ENCODE results near the gene WDR45.
"Not testable (repeated sequence)": the region's sequence is repeated elsewhere in the genome, so short reads cannot be mapped to it uniquely, and the experiment has no call there.

Gene WDR45

DNA sequence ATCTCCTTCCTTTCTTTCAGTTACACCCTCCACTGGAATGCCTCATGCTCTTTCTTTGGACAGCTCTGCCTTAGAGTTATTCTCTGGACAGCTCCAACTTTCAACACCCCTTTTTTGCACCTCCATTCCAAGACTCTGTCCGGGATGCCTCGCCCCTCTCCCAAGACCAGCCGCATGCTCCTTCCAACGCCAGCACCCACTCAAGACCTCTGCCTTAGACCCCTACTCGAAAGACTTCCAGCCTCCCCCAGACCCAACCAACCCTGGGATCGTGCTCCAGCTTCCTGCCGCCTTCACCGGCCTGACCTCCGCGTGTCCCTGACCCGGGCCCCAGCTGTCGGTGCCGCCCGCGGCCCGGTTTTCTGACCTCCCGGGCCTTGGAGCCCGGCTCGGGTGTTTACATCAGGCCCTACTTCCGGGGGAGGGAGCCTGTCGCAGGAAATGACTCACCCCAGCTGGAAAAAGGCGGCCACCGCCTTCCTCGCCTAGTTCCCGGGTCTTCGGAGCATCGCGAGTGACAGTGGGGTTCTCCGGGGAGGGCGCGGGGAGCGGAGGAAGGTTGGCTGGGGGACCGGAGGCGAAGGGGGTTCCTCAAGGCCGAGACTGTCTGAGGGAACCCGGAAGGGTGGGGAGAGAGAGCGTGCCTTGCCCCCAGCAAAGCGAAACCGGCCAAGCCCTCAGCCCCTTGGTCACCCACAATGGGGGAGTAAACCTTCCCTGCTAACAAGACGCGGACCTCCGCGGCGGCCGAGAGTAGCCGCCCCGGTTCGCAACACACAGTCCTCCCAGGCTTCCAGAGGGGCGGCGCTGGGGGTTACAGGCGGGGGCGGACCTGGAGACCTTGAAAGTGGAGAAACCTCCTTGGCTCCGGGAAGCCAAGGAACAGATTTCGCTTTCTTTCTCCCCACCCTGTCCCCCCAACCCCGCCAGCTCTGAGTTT, at the start of gene WDR45:
WDR45 (minus strand) TSS at position 399 of the 940 bp plus-strand sequence. CDS start 1,792 bp downstream, outside the sequence.
- DNase-seq (ENCODE audit: low read depth in 3 of 3): peak; percentile 32 to 64 (median 37)

DNA sequence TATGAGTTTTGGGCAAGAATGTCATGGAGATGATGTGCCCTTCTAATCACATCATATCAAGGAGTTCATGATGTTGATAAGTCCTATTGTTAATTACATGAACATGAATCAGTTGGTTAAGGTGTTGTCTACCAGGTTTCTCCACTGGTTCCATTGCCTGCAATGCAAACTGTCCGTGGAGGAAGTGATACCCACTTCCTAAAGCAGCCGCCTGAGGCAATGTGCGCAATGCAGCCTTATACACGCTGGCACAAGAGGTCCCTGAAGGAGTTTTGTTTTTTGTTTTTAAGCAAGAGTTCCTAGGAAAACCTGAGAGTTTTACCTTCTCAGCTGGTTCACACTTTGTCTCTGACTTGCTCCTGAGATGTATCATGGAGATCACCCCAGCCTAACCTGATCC, 49.7 kb upstream of the WDR45 start:
- DNase-seq (ENCODE audit: low read depth in 3 of 3): no peak

DNA sequence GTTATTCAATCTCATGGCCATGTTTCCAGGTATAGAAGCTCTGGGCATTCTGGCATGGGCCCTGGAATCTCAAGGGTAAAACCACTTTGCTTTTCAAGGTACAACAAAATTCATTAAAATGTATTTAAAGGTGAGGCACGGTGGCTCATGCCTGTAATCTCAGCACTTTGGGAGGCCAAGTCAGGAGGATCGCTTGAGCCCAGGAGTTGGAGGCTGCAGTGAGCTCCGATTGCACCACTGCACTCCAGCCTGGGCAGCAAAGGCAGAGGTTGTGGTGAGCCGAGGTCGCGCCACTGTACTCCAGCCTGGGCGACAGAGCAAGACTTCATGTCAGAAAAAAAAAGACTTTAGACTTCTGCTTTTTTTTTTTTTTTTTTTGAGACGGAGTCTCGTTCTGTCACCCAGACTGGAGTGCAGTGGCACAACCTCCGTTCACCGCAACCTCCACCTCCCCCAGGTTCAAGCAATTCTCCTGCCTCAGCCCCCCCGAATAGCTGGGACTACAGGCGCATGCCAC, 48.1 kb upstream of the WDR45 start:
- DNase-seq (ENCODE audit: low read depth in 3 of 3): not testable (repeated sequence)

DNA sequence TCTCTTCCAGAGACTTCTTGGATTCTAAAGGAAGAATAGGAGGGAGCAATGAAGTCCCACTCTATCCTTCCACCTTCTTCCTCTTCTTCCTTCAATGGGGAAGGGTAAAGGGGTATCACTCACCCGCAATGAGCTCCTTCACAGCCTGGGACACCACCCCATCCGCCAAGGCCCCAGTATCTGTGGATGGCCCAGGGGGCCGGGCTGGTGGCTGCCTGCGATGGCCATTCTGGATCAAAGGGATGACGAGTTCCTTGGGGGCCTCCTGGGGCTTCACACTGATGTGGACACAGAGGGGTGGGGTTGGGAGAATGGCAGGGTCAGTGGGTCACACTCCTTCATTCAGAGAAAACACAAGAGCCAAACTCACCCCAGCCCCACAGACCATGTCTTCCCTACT, 42.8 kb upstream of the WDR45 start:
- DNase-seq (ENCODE audit: low read depth in 3 of 3): no peak

DNA sequence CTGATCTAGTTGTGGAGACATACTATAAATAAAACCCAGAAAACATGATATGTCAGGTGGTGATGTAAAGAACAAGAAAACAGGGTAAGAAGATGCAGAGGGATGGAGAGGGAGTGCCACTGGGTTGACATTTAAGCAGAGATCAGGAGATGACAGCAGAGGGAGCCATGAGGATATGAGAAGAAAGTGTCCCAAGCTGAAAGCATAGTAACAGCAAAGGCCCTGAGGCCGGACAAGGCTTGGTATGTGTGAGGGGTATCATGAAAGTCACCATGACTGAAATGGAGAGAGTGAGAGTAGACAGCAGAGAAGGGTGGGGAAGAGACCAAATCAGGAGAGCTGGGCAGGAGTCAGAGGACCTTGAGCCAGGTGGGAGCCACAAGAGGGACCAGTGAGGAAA, 40.4 kb upstream of the WDR45 start:
- no peak for DNase-seq (ENCODE audit: low read depth in 3 of 3)

DNA sequence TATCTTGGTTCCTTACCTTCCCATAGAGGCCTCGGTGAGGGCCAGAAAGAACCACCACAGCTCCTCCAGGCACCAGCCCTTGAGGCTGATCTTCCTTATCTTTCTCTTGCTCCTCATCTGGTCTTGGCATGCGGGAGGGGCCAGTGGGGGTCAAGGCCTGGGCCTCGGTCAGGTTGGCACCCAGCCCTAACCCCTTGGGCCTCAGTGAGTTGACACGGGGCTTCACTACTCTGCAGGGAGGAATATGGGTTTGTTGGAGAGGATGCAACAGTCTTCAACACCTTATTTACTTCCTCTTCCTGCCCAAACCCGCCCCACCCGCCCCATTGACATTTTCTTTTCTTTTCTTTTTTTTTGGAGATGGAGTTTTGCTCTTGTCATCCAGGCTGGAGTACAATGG, 37.9 kb upstream of the WDR45 start:
- no peak for DNase-seq (ENCODE audit: low read depth in 3 of 3)

DNA sequence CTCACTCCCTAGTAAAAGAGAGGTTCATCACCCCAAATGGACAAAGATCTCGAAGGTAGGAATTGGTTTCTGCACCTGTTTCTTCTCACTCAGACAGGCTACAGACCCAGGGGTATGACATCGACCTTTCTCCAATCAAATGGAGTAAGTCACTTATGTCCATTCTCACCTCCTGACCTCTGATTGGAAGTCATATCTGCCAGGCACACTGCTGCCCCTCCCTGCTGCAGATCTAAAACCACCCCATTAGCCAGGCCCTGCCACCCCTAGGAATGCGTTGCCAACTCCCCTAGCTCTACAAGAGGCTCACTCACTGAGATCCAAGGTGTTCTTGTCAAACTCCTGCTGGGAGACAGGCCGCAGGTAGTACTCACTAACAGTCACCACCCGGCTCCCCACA, 37.0 kb upstream of the WDR45 start:
- no peak for DNase-seq (ENCODE audit: low read depth in 3 of 3)

DNA sequence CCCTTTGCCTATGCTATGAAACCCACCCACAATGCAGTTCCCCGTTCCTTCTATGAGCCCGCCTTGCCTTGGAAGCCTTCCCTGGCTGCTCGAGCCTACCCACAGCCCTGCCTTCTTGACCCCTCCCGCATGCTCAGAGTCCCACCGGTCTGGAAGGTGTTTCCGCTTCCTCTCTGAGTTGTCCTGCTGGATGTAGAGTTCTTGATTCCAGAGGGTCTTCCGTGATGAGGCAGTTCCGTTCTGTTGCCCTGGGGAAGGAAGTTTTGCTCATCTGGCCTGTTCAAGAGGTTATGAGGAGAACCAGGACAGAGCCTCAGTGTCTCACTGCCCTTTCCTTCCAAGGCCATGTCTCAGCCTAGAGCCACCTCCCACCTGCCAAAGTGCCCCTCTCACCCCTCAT, 36.4 kb upstream of the WDR45 start:
- no peak for DNase-seq (ENCODE audit: low read depth in 3 of 3)

DNA sequence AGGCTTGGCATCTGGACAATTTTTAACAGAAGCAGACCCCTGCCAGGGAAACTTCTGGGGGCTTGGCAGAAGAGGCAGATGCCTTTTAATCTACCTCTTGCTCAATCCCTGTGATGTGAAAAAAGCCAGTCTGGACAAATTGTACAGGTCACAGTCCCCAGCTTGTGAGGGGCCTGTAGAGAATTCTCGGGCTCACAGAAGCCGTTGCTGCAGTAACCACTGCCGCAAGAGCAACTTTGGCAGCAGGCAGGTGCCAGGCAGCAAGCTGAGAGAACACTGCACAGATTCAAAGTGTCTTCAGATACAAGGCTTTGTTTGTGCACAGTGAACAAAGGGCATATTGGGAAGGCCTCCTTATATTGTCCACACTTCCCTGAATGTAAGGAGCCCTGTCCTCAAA, 32.1 kb upstream of the WDR45 start:
- DNase-seq (ENCODE audit: low read depth in 3 of 3): no peak

DNA sequence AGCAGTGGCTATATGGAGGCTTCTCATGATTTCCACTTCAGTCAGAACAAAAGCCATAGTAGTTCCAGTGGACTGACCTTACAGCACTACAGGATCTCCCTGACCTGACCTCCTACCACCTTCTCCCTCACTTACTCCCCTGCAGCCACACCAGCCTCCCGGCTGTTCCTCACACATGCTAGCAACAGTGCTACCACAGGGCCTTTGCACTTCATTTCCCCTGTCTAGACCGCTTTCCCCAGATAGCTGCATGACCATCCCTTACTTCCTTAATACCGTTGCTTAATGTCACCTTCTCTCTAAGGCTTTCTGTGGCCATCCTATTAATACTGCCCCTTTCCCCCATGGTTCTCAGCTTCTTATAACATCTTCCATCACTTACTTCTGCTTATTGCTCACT, 30.7 kb upstream of the WDR45 start:
- DNase-seq (ENCODE audit: low read depth in 3 of 3): no peak

DNA sequence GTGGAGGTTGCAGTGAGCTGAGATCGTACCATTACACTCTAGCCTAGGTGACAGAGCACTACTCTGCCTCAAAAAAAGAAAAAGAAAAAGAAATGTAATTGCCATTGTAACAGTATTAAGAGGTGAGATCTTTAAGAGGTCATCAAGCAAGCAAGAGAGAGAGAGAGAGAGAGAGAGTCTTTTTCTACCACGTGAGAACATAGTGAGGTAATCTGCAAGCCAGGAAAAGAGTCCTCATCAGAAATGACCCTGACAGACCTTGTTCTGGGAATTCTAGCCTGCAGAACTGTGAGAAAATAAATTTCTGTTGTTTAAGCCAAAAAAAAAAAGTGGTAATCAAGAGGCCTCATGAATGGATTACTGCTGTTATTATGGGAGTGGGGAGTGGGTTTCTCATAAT, 29.0 kb upstream of the WDR45 start:
- no peak for DNase-seq (ENCODE audit: low read depth in 3 of 3)

DNA sequence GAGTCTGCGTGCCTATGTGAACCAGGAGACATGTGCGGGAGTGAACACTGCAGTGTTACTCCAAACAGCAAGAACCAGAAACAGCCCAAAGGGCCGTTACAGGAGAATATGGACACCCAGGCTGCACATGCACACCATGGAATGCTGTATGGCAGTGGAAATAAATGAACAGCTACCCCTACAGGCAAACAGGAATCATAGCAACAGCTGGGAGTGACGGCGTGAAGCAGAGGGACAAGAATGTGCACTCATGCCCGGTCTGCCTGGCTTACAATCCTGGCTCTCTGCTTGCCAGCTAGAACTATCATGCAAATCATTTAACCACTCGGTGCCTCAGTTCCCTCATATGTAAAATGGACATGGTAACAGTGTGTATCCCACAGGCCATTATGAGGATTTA, 27.2 kb upstream of the WDR45 start:
- no peak for DNase-seq (ENCODE audit: low read depth in 3 of 3)

DNA sequence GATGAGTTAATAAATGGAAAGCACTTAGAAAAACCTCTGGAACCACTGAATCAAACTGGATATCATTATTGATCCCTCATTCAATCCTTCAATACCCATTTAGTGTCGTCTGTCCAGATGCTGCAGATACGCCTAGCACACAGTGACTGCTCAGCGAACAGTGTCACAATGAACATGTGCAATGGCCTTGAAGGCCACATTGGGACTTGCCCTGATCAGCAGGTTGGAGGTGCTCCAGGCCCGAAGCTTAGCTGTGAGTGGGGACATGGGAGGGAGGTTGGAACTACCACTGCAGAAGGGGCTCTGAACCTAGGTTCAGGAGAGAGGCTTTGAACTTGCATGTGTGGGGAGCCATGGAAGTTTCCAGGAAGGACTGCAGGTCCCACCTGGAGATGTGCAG, 26.6 kb upstream of the WDR45 start:
- DNase-seq (ENCODE audit: low read depth in 3 of 3): no peak

DNA sequence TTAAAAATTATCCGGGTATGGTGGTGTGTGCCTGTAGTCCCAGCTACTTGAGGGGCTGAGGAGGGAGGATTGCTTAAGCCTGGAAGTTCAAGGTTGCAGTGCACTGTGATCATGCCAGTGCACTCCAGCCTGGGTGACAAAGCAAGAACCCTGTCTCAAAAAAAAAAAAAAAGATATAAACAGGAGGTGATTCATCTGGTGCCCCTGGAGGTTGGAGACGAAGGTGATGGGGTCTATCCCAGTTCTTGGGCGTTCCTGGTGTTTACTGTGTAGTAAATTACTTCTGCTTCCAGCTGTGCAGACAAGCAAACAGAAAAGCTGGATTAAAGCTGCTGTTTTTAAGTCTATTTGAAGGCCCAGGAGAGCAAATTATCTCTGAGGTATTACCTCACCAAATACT, 23.9 kb upstream of the WDR45 start:
- DNase-seq (ENCODE audit: low read depth in 3 of 3): no peak

DNA sequence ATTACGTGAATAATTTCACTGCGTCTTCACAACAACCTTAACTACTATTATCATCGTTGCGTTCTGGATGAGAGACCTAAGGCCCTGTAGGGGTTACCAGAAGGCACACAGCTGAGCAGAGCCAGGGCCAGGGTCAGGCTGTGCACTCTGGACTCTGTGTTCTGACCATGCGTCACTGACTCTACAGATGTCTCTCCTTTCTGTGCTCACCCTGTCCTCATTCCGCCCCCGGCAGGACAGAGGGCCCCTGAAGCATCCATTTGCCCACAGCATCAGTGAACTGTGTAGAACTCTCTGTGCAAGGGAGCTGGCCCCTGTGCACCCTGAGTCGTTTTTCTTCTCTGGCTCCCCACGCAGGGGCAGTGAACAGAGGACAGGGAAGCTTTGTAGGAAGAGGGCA, 22.5 kb upstream of the WDR45 start:
- no peak for DNase-seq (ENCODE audit: low read depth in 3 of 3)

DNA sequence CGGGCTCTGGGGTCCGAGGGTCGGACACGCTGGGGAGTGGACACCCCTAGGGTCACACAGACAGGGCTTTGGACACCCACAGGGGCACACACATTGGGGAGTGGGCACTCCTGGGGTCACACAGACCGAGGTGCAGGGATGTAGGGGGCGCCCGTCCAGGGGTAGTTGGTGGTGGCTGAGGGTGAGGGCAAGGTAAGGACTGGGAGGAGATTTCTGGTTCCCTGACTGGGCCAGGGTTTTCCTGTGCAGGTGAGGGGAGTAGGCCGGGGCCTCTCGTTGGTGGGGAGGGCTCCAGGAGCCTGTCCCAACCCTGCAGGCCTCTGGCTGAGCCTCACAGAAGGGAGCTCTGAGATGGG, 21.9 kb upstream of the WDR45 start:
- no peak for DNase-seq (ENCODE audit: low read depth in 3 of 3)

DNA sequence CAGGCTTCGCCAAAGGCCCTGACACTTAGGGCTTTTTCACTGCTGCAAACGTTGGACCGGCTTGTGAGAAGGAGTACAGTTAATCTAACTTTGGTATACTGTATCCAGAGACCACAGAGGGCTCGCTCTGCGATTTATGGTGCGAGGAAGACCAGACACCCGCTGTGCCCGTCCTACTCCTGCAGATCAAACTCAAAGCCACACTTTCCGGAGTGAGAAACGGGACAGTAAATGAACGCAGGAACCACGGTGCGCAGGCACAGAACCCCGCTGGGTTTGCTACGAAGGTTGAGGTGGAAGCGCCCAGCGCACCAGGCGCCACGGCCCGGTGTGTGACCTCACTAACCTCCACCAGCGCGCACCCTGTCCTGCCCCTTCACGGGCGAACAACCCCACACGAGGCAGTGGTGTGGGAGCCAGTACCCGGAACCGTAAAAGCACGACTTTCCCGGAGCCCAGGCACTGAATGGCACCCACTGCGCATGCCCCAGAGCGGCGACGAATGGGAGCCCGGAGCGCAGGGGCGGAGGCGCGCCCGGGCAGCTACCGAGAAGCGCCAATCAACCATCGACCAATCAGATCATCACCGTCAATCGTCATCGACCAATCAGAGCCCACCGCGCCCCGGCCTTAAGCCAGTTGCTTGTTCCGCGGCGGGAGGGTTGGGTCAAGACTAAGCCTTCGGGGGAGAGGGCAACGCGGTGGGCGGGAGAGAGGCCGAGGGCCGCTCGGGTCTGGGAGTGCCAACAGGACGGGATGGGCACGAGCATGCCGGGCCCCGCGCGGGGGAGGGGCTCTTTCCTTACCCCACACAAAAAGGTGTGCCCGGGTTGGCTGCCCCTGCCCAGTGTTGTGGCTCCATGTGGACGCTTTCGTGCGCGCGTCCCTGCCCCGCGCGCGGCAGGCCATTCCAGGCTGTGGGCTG, 21.3 kb upstream of the WDR45 start:
- peak; percentile 70 to 86 (median 74) for DNase-seq (ENCODE audit: low read depth in 3 of 3)

DNA sequence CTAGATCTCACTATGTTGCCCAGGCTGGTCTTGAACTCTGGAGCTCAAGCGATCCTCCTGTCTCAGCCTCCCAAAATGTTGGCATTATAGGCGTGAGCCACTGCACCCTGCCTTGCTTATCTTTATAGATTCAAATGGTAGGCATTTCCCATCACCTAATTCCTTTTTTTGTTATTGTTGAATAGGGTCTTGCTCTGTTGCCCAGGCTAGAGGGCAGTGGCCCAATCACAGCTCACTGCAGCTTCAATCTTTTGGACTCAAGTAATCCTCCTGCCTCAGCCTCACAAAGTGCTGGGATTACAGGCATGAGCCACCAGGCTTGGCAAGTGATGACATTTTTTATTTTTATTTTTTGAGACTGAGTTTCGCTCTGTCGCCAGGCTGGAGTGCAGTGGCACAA, 16.7 kb upstream of the WDR45 start:
- no peak for DNase-seq (ENCODE audit: low read depth in 3 of 3)

DNA sequence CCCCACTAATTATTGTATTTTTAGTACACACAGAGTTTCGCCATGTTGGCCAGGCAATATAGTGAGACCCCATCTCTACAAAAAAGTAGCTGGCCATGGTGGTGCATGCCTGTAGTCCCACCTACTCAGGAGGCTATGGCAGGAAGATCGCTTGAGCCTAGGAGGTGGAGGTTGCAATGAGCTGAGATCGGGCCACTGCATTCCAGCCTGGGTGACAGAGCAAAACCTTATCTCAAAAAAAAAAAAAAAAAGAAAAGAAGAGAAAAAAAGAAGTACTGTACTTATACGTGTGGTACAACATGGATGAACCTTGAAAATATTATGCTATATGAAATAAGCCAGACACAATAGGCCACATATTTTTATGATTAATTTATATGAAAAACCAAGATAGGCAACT, 9.9 kb upstream of the WDR45 start:
- DNase-seq (ENCODE audit: low read depth in 3 of 3): no peak

DNA sequence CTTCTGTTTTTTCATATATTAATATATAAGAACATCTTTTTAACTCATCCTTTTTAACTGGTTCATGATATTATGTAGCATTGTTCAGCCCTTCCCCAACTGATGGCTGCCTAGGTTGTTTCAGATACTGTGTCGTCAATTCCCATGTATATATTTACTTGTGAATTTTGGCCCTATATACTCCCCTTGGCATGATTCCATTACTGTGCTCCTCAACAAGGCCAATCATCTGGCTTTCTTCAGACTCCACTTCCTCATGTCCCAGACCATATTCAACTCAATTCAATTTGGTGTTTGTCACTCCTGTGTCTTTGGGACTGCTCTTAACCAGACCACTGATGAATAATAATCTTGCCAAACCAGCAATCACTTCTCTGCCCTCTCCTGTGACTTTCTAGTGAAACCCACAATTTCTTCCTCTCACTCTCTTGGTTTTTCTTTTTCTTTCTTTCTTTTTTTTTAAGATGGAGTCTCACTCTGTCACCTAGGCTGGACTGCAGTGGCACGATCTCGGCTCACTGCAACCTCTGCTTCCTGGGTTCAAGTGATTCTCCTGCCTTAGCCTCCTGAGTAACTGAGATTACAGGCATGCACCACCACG, 2.7 kb upstream of the WDR45 start:
- DNase-seq (ENCODE audit: low read depth in 3 of 3): no peak

DNA sequence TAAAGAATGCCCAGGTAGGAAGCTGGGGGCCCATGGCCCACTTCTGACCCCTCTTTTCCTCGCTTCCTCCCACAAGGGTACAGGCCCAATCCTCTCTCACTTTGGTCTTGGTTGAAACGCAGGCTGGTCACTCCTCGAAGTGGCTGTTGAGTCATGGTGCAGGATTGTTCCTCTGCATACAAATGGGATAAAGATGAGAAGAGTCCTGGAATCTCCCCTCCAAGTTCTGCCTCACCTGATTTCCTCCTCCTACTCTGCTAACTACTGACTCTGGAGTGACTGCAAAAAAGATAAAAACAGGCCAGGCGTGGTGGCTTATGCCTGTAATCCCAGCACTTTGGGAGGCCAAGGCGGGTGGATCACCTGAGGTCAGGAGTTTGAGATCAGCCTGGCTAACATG, 1.7 kb downstream of the WDR45 start:
- DNase-seq (ENCODE audit: low read depth in 3 of 3): no peak

DNA sequence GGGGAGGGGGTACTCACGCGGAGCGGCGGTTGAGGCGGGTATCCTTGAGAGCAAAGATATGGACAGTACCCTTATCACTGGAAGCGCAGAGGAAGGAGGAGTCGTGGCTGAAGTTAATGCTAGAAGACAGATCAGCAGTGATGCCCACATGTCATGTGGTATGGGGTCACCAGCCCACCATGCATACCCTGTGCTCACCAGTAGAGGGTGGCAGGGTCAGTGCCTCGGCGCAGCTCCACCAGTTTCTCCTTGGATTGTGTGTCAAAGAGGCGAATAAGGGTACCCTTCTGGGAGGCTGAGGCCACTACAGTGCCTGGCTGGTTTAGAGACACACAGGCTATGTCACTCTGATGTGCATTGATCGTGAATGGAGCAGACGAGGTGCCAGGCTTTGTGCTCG, 4.3 kb downstream of the WDR45 start:
- DNase-seq (ENCODE audit: low read depth in 3 of 3): no peak

Data from stimulated activated CD4-positive, alpha-beta T cell treated with anti-CD3 and anti-CD28 coated beads, TNF-alpha, amount 100 ng/mL, for 24 hours (primary cell).